Breast epithelium (tissue), 4 donors: ENCODE measurements around the gene C1orf159. TPM values are rescaled to one million over a fixed set of nuclear protein-coding genes. Genes with fewer than 3 reads are reported as not detected.

Source experiments
- DNase-seq, 2 donors: peaks; one replicate each; pipeline ENCODE4 v3.0.0-alpha.2; 2019; ENCODE audit warnings: low spot score in 2 of 2
- H3K27ac ChIP-seq, 2 donors: fragments of 200-600 bp; sonication (generic) in 1 of 2; one replicate each; pipeline ENCODE4 v1.5.1; 2016 to 2019; ENCODE audit warnings: mild to moderate bottlenecking in 1 of 2
- H3K27me3 ChIP-seq, 2 donors: fragments of 200-600 bp; sonication (generic) in 1 of 2; one replicate each; pipeline versions ENCODE4 v1.5.1 to v1.6.0; 2017 to 2019; ENCODE audit warnings: control low read depth in 1 of 2, mild to moderate bottlenecking in 1 of 2
- H3K36me3 ChIP-seq: fragments of 200-600 bp; one replicate; pipeline ENCODE4 v1.5.1; 2019
- H3K4me1 ChIP-seq, 2 donors: fragments of 200-600 bp; sonication (generic); one replicate each; pipeline ENCODE4 v1.5.1; 2016 to 2019; ENCODE audit warnings: control low read depth in 1 of 2
- H3K4me3 ChIP-seq, 3 donors: fragments of 200-600 bp; sonication (generic); 1 replicate in 2 of 3; 2 replicates in 1 of 3; pipeline ENCODE4 v1.5.1; 2016 to 2019; ENCODE audit warnings: mild to moderate bottlenecking in 3 of 3, moderate library complexity in 2 of 3
- H3K9me3 ChIP-seq, 2 donors: fragments of 200-600 bp; sonication (generic) in 1 of 2; one replicate each; pipeline ENCODE4 v1.5.1; 2016 to 2019; ENCODE audit warnings: control low read depth in 1 of 2
- CTCF ChIP-seq, 3 donors: fragments of 450-650 bp; IDR thresholded peaks; one replicate each; pipeline ENCODE4 v1.5.1; 2016 to 2017; ENCODE audit warnings: antibody characterized with exemption in 3 of 3, mild to moderate bottlenecking in 3 of 3, moderate library complexity in 3 of 3
- POLR2A ChIP-seq: fragments of 450-650 bp; IDR thresholded peaks from one replicate; pipeline ENCODE4 v1.6.1; 2016; ENCODE audit warnings: antibody characterized with exemption, mild to moderate bottlenecking, moderate library complexity
- POLR2AphosphoS5 ChIP-seq, 3 donors: sonication (generic); formaldehyde crosslinking; IDR thresholded peaks; one replicate each; pipeline ENCODE4 v1.6.1; 2017; ENCODE audit warnings: antibody characterized with exemption in 3 of 3
- intact Hi-C: fragments of 100-400 bp; cut with DNase I; formaldehyde crosslinking; loops from one replicate; pipeline ENCODE4 v1.15.1; 2023; ENCODE audit warnings: low total_unique reads
- total RNA-seq, 3 donors: library from RNA; depleted of rRNA; stranded (reverse); fragments of >200 nt; gene quantifications; one replicate each; pipeline ENCODE4 v1.1.0, GENCODE V29; 2016

Gene C1orf159
- total RNA-seq, 3 donors from 2014 or later, result 6.9 to 24.0 (median 12.5) TPM

- intact Hi-C loops, result no loop called here
- Histone ChIP-seq H3K4me3 (no peak overlapping the region), H3K27ac (no peak overlapping the region), H3K4me1 (no peaks in the 10 kb centered on the region), H3K36me3 (no peaks in the 10 kb centered on the region), H3K27me3 (no peaks in the 10 kb centered on the region), H3K9me3 (no peaks in the 10 kb centered on the region)
- DNase-seq, result no peak
- TF ChIP-seq POLR2AphosphoS5 (IDR thresholded peaks at IDR 0.05) (no peak), POLR2A (no peak), CTCF (IDR thresholded peaks at IDR 0.05) (no peak)
Observed at GRCh38 chr1:1085911-1086841, 29.7 kb downstream of the C1orf159 start.

GRCh38 chr1:1085171-1085841 lies 30.6 kb downstream of the C1orf159 start:
- Histone ChIP-seq H3K4me3 (no peak overlapping the region), H3K36me3 (no peaks in the 10 kb centered on the region), H3K27me3 (no peaks in the 10 kb centered on the region), H3K4me1 (peaks cover 0 to under 1% of the 10 kb centered on the region in 2 donors), H3K9me3 (no peaks in the 10 kb centered on the region), H3K27ac (no peak overlapping the region)
- no peak for TF ChIP-seq POLR2A
- TF ChIP-seq CTCF (IDR thresholded peaks at IDR 0.05), result no peak
- TF ChIP-seq POLR2AphosphoS5 (IDR thresholded peaks at IDR 0.05), result no peak
- no peak for DNase-seq
- intact Hi-C loops, result no loop called here

- intact Hi-C loops, result no loop called here
- no peak for DNase-seq
Observed at GRCh38 chr1:1084372-1085170, 31.3 kb downstream of the C1orf159 start.

More at GRCh38 chr1:1084372-1085170, 31.3 kb downstream of the C1orf159 start:
- Histone ChIP-seq H3K36me3 (no peaks in the 10 kb centered on the region), H3K4me3 (no peak overlapping the region), H3K27ac (no peak overlapping the region), H3K4me1 (peaks cover 0 to 8% of the 10 kb centered on the region in 2 donors), H3K27me3 (no peaks in the 10 kb centered on the region), H3K9me3 (no peaks in the 10 kb centered on the region)
- TF ChIP-seq POLR2A (no peak), POLR2AphosphoS5 (IDR thresholded peaks at IDR 0.05) (no peak), CTCF (IDR thresholded peaks at IDR 0.05) (no peak)
